ENCODE measurements around the gene ZBTB7B.

GRCh38 chr1:154962156-154962749 is 40.3 kb upstream of the ZBTB7B start:
- TF ChIP-seq CTCF (IDR thresholded peaks at IDR 0.05) (no peak), POLR2A (IDR thresholded peaks at IDR 0.05) (no peak), EP300 (IDR thresholded peaks at IDR 0.05) (no peak)

All from tibial nerve (tissue), 4 donors.